NOMO-1 treated with DMSO at 0.1 percent for 48 hours (cell line): ENCODE measurements around the gene TCF15.

Experiments
- DNase-seq: peaks from one replicate; lab custom pipeline; 2025; ENCODE audit not compliant: unreplicated experiment; lab: John Stamatoyannopoulos, UW

Gene TCF15

DNA sequence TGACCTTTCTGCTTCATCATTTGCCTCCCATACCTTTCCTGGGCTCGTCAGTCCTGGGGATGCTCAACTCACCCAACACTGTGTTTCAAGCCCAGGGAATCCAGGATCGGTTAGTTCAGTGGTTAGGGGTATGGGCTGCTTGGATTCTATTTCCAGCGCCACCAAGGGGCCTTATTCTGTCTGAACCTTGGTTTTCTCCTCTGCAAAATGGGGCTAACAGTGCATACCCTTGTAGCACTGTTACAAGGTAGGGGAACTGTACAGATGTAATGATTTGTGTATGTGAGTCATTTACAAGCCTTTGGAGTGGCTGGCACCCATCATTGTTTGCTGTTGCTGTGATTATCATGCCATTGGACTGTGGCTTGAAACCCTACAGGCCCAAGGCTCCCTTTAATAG lies 52.0 kb downstream of the TCF15 start:
- no peak for DNase-seq

DNA sequence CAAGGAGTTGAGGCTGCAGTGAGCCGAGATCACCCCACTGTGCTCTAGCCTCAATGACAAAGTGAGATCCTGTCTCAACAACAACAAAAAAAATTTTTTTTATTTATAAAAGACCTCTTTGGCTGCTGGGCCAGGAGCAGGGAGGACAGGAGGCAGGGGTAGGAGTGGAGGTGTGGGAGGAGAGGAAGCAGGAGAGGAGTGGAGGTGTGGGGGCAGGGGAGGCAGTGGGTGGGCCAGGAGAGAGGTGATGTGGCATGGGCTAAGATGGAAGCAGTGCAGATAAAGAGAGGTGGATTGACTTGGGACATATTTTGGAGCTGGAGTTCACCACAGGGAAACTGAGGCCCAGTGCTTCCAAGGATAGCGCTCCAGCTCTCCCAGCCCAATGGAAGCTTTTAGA lies 53.1 kb downstream of the TCF15 start:
- DNase-seq = no peak

DNA sequence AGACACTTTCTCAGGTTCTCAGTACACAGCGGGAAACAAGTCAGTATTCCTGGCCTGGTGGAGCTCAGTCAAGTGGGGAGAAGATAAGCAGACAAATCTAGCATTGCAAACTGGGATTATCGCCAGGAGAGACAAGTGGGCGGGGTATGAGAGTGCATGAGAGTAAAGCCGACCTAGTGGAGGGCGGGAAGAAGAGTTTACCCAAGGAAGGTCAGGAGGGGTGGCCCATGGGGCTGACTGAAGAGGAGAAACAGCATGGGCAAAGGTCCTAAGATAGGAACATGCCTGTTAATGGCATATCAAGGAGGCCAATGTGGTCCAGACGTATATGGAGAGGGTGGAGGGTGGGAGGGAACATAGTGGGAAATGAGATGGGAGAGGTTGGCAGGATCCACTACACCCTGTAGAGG lies 54.1 kb downstream of the TCF15 start:
- DNase-seq = no peak
